H1 (cell line): ENCODE measurements around the gene ATXN7. TPM values are rescaled to one million over a fixed set of nuclear protein-coding genes. Genes with fewer than 3 reads are reported as not detected.

Experiments used
- CTCF ChIA-PET: fragments of 300-600 bp; sonication (Branson Sonifier 250); formaldehyde crosslinking; loops from one replicate; lab custom pipeline; 2021; ENCODE audit not compliant: partially characterized antibody; lab: Charles Lee
- POLR2A ChIA-PET: fragments of 300-600 bp; sonication (Branson Sonifier 250); formaldehyde crosslinking; loops from one replicate; lab custom pipeline; 2021; ENCODE audit warnings: inconsistent platforms; ENCODE audit not compliant: partially characterized antibody; lab: Charles Lee
- DNase-seq, 2 experiments: peaks; one replicate each; pipeline versions ENCODE4 v3.0.0 to v3.0.0-alpha.2; 2010 to 2022; ENCODE audit warnings: low spot score in 2 of 2, low read depth in 1 of 2, mixed read lengths in 1 of 2
- FAIRE-seq: peaks from 2 replicates; lab custom pipeline; 2011; peaks lifted over from hg19 to GRCh38; lab: Jason Lieb, UNC
- H2AFZ ChIP-seq: 2 replicates; pipeline ENCODE4 v1.8.1; 2012; ENCODE audit warnings: low read length, inconsistent platforms
- H2AK5ac ChIP-seq: 2 replicates; pipeline ENCODE4 v1.6.1; 2013; ENCODE audit warnings: low read depth, low read length
- H2BK120ac ChIP-seq: replicated peaks from 2 replicates; pipeline ENCODE3; 2013; ENCODE audit warnings: low read depth, low read length, inconsistent platforms
- H2BK12ac ChIP-seq: 2 replicates; pipeline ENCODE4 v1.6.1; 2013; ENCODE audit warnings: low read depth, low read length
- H2BK15ac ChIP-seq: 2 replicates; pipeline ENCODE4 v1.6.1; 2013; ENCODE audit warnings: low read length
- H2BK20ac ChIP-seq: 2 replicates; pipeline ENCODE4 v1.6.1; 2013; ENCODE audit warnings: low read length
- H2BK5ac ChIP-seq: 2 replicates; pipeline ENCODE4 v1.6.1; 2013; ENCODE audit warnings: low read depth, low read length
- H3K14ac ChIP-seq: 2 replicates; pipeline ENCODE4 v1.6.1; 2013; ENCODE audit warnings: inconsistent platforms; ENCODE audit not compliant: insufficient read length
- H3K18ac ChIP-seq: 2 replicates; pipeline ENCODE4 v1.6.1; 2013; ENCODE audit warnings: low read length; ENCODE audit errors: extremely low read depth
- H3K23ac ChIP-seq: 2 replicates; pipeline ENCODE4 v1.6.1; 2013; ENCODE audit warnings: inconsistent platforms; ENCODE audit not compliant: insufficient read length
- H3K23me2 ChIP-seq: 2 replicates; pipeline ENCODE4 v1.6.1; 2013; ENCODE audit warnings: low read depth, low read length
- H3K27ac ChIP-seq: 2 replicates; pipeline ENCODE4 v1.6.1; 2011; ENCODE audit warnings: low read depth, low read length, inconsistent platforms
- H3K27me3 ChIP-seq, 4 experiments: replicated peaks in 1 of 4; 1 replicate in 1 of 4; 2 replicates in 3 of 4; pipeline versions ENCODE4 v1.6.1 to v1.8.1; 2011 to 2013; ENCODE audit warnings: low read length in 3 of 4, mild to moderate bottlenecking in 3 of 4, inconsistent platforms in 2 of 4, mixed read lengths in 2 of 4, moderate library complexity in 1 of 4; ENCODE audit not compliant: control insufficient read depth in 3 of 4, insufficient read depth in 3 of 4; ENCODE audit errors: extremely low read depth in 1 of 4
- H3K36me3 ChIP-seq, 4 experiments: 2 replicates each; pipeline versions ENCODE4 v1.6.1 to v1.8.1; 2011 to 2013; ENCODE audit warnings: mild to moderate bottlenecking in 4 of 4, low read length in 3 of 4, moderate library complexity in 2 of 4, control low read depth in 1 of 4, inconsistent platforms in 1 of 4; ENCODE audit not compliant: insufficient read depth in 4 of 4, control insufficient read depth in 2 of 4
- H3K4ac ChIP-seq: replicated peaks from 2 replicates; pipeline ENCODE3; 2013; ENCODE audit warnings: low read length, low read depth, mixed read lengths, inconsistent platforms; ENCODE audit not compliant: insufficient read length
- H3K4me1 ChIP-seq, 4 experiments: replicated peaks in 1 of 4; 1 replicate in 1 of 4; 2 replicates in 3 of 4; pipeline versions ENCODE4 v1.6.1 to v1.8.1; 2011 to 2013; ENCODE audit warnings: low read length in 3 of 4, inconsistent platforms in 2 of 4, mixed read lengths in 1 of 4; ENCODE audit not compliant: insufficient read depth in 4 of 4, control insufficient read depth in 3 of 4
- H3K4me2 ChIP-seq, 2 experiments: 2 replicates each; pipeline versions ENCODE4 v1.6.1 to v1.8.1; 2011 to 2013; ENCODE audit warnings: low read depth in 2 of 2, low read length in 2 of 2, control low read depth in 1 of 2, inconsistent platforms in 1 of 2, mild to moderate bottlenecking in 1 of 2; ENCODE audit not compliant: insufficient read depth in 1 of 2
- H3K4me3 ChIP-seq, 4 experiments: fragments of 200-600, 300-600 bp in 1 of 4; sonication (generic), shearing (Covaris generic), sonication (Bioruptor Twin) in 1 of 4; 2 replicates each; pipeline versions ENCODE4 v1.5.1 to v1.8.1; 2011 to 2016; ENCODE audit warnings: low read length in 4 of 4, low read depth in 3 of 4, control low read depth in 2 of 4, inconsistent platforms in 2 of 4, mild to moderate bottlenecking in 2 of 4, mixed read lengths in 1 of 4, moderate library complexity in 1 of 4; ENCODE audit not compliant: insufficient read depth in 2 of 4; ENCODE audit errors: extremely low read depth in 1 of 4
- H3K56ac ChIP-seq: replicated peaks from 2 replicates; pipeline ENCODE3; 2013; ENCODE audit warnings: low read depth, mild to moderate bottlenecking, mixed read lengths, low read length, inconsistent platforms; ENCODE audit not compliant: insufficient read length
- H3K79me1 ChIP-seq: 2 replicates; pipeline ENCODE4 v1.6.1; 2013; ENCODE audit warnings: low read depth, low read length, control low read depth
- H3K79me2 ChIP-seq, 2 experiments: 2 replicates each; pipeline versions ENCODE4 v1.6.1 to v1.8.1; 2012 to 2013; ENCODE audit warnings: low read length in 2 of 2, mild to moderate bottlenecking in 2 of 2, inconsistent platforms in 1 of 2; ENCODE audit not compliant: insufficient read depth in 2 of 2, control insufficient read depth in 1 of 2
- H3K9ac ChIP-seq, 4 experiments: replicated peaks in 1 of 4; 1 replicate in 1 of 4; 2 replicates in 3 of 4; pipeline versions ENCODE4 v1.6.1 to v1.8.1; 2011 to 2013; ENCODE audit warnings: low read depth in 3 of 4, low read length in 3 of 4, control low read depth in 2 of 4, mild to moderate bottlenecking in 2 of 4, moderate library complexity in 2 of 4, inconsistent platforms in 1 of 4; ENCODE audit errors: extremely low read depth in 1 of 4
- H3K9me3 ChIP-seq, 2 experiments: 2 replicates each; pipeline versions ENCODE4 v1.6.1 to v1.8.1; 2012 to 2013; ENCODE audit warnings: mild to moderate bottlenecking in 2 of 2, moderate library complexity in 2 of 2, control low read depth in 1 of 2, inconsistent platforms in 1 of 2, low read depth in 1 of 2, low read length in 1 of 2, mixed read lengths in 1 of 2; ENCODE audit not compliant: insufficient read depth in 2 of 2
- H4K20me1 ChIP-seq, 2 experiments: replicated peaks in 1 of 2; 2 replicates each; pipeline versions ENCODE3 to v1.8.1; 2011 to 2013; ENCODE audit warnings: inconsistent platforms in 2 of 2, low read length in 2 of 2, mild to moderate bottlenecking in 1 of 2; ENCODE audit not compliant: insufficient read depth in 2 of 2, control insufficient read depth in 1 of 2
- H4K5ac ChIP-seq: 2 replicates; pipeline ENCODE4 v1.6.1; 2013; ENCODE audit warnings: low read length, low read depth, mixed read lengths, inconsistent platforms; ENCODE audit not compliant: insufficient read length
- H4K8ac ChIP-seq: 2 replicates; pipeline ENCODE4 v1.8.0; 2013; ENCODE audit warnings: mild to moderate bottlenecking, moderate library complexity, low read length, inconsistent platforms; ENCODE audit not compliant: insufficient read depth; ENCODE audit errors: extremely low read depth
- H4K91ac ChIP-seq: replicated peaks from 2 replicates; pipeline ENCODE3; 2013; ENCODE audit warnings: low read length, mixed read lengths, inconsistent platforms; ENCODE audit not compliant: insufficient read length
- ASH2L ChIP-seq: fragments of 200-600, 300-600 bp; sonication (generic); IDR thresholded peaks from one replicate; pipeline ENCODE4 v1.7.1; 2017; ENCODE audit warnings: low read length
- CHD1 ChIP-seq: IDR thresholded peaks from 2 replicates; pipeline ENCODE4 v1.6.1; 2012; ENCODE audit warnings: low read depth, low read length, improper control_type of control experiment
- CTCF ChIP-seq, 3 experiments: IDR thresholded peaks; 1 replicate in 2 of 3; 2 replicates in 1 of 3; pipeline versions ENCODE4 v1.5.1 to v1.6.1; 2011; ENCODE audit warnings: low read length in 3 of 3, mild to moderate bottlenecking in 3 of 3, inconsistent platforms in 2 of 3, low read depth in 1 of 3, moderate library complexity in 1 of 3; ENCODE audit not compliant: insufficient read depth in 1 of 3; ENCODE audit errors: control extremely low read depth in 1 of 3
- KDM4A ChIP-seq: IDR thresholded peaks from one replicate; pipeline ENCODE4 v1.7.1; 2012; ENCODE audit warnings: low read depth, mild to moderate bottlenecking, moderate library complexity, low read length, inconsistent platforms; ENCODE audit not compliant: severe bottlenecking
- MAX ChIP-seq: IDR thresholded peaks from 2 replicates; pipeline ENCODE4 v1.6.1; 2012; ENCODE audit warnings: inconsistent platforms
- POLR2AphosphoS5 ChIP-seq: IDR thresholded peaks from 2 replicates; pipeline ENCODE4 v1.6.1; 2011; ENCODE audit warnings: low read depth, low read length
- SP4 ChIP-seq: IDR thresholded peaks from 2 replicates; pipeline ENCODE4 v1.6.1; 2012; ENCODE audit warnings: low read length, inconsistent platforms
- TEAD4 ChIP-seq: IDR thresholded peaks from 2 replicates; pipeline ENCODE4 v1.6.1; 2012; ENCODE audit warnings: low read depth, low read length, inconsistent platforms, mixed read lengths
- WGBS, 2 experiments: shearing (Covaris generic) in 1 of 2; methylation state at CpG; one replicate each; pipeline versions ENCODE4 v1.1.6 to v1.1.7; 2013 to 2015; ENCODE audit warnings: low lambda C conversion rate in 2 of 2, mixed read lengths in 2 of 2, inconsistent platforms in 1 of 2, low coverage in 1 of 2, missing lambda C conversion rate in 1 of 2; ENCODE audit not compliant: insufficient replicate concordance in 2 of 2, insufficient coverage in 1 of 2, insufficient read length in 1 of 2; ENCODE audit errors: extremely low coverage in 1 of 2, missing lambda C conversion rate in 1 of 2; 5-methylcytosine and 5-hydroxymethylcytosine counted together
- polyA plus RNA-seq, 7 experiments: library from polyadenylated mRNA; depleted of rRNA in 3 of 7; stranded (reverse) in 5 of 7; unstranded in 2 of 7; fragments of >200 nt in 5 of 7; fragments of 200-250 nt in 2 of 7; gene quantifications; 1 replicate in 5 of 7; 2 replicates in 1 of 7; 4 replicates in 1 of 7; pipeline versions ENCODE4 v1.2.1 to v1.2.3, GENCODE V29; 2011 to 2013; ENCODE audit warnings: missing spikeins in 2 of 7, mixed read lengths in 2 of 7
- total RNA-seq: library from RNA; stranded (reverse); fragmentation: NEBNext Ultra II Directional; extraction: Animal tissue kit (Norgen Biotek cat#: 25700); gene quantifications from 2 replicates; pipeline ENCODE4 v1.2.1, GENCODE V29; 2021

ATXN7 gene
- total and polyA plus RNA-seq, 2 of the 8 experiments (the other 6 are each of a cell fraction or from before 2014, with no cell fraction given): 15.5 to 16.8 TPM

GRCh38 chr3:63911873-63912767 is 48.5 kb downstream of the ATXN7 start, which contains the start of gene SCAANT1:
Gene SCAANT1 (minus strand): TSS chr3:63912383.
- peak within 1 kb of the TSS; percentile 80 to 100 for H3K4me2 ChIP-seq
- no peaks in the 10 kb centered on the region for H3K36me3 ChIP-seq
- no peak within 1 kb of the TSS for H2BK12ac ChIP-seq
- H3K4me3 ChIP-seq: peak within 1 kb of the TSS; percentile 72 to 79 (median 76)
- H2BK20ac ChIP-seq: no peak within 1 kb of the TSS
- no peak for FAIRE-seq
- H3K14ac ChIP-seq: no peak within 1 kb of the TSS
- H3K79me1 ChIP-seq: no peaks in the 10 kb centered on the region
- H2BK5ac ChIP-seq: no peak within 1 kb of the TSS; the same call in 1 of the 2 replicates
- no peak within 1 kb of the TSS for H2BK120ac ChIP-seq
- H3K27me3 ChIP-seq: no peaks in the 10 kb centered on the region
- H4K8ac ChIP-seq: peak within 1 kb of the TSS; percentile 38; the same call in 1 of the 2 replicates
- H4K20me1 ChIP-seq: peaks cover 0 to 1% of the 10 kb centered on the region in 2 experiments
- 0 out of 4 replicates have a peak, but pooled peaks cover 0 to 2% of the 10 kb centered on the region in 2 experiments for H3K79me2 ChIP-seq
- no peak within 1 kb of the TSS for H3K4ac ChIP-seq
- POLR2A ChIA-PET: interaction anchor here (0.8 to 1.8 kb wide), 12 partner anchors 9 to 62 kb away, joined by 3 to 5 read pairs (median 3); no protein-coding TSS in a partner anchor
- peaks cover 6% of the 10 kb centered on the region for H3K23me2 ChIP-seq
- peak within 1 kb of the TSS; percentile 40 to 90 (median 60); a peak in 6 of 7 replicates for H3K9ac ChIP-seq
- H2AK5ac ChIP-seq: no peak within 1 kb of the TSS
- no peak within 1 kb of the TSS for H4K91ac ChIP-seq
- no peak within 1 kb of the TSS for H3K56ac ChIP-seq
- H3K27ac ChIP-seq: no peak within 1 kb of the TSS; the same call in 1 of the 2 replicates
- H3K4me1 ChIP-seq: peaks cover 0 to 2% (median 0%) of the 10 kb centered on the region in 4 experiments; a peak in 3 of 7 replicates
- H3K9me3 ChIP-seq: no peaks in the 10 kb centered on the region
- DNase-seq: peak; percentile 60 to 86
- H4K5ac ChIP-seq: no peak within 1 kb of the TSS
- no peak within 1 kb of the TSS for H2BK15ac ChIP-seq
- CTCF ChIA-PET: interaction anchor here (0.9 kb wide), 1 partner anchor 31 kb away, joined by 3 read pairs; no protein-coding TSS in a partner anchor
- H3K23ac ChIP-seq: no peak within 1 kb of the TSS
- 0% methylated on average over 77 of the region's 115 CpGs; no CpG with 5 or more reads in 1 of the 2 experiments for WGBS, 2 experiments
- H3K18ac ChIP-seq: peak within 1 kb of the TSS; percentile 72
- H2AFZ ChIP-seq: 0 out of 2 replicates have a peak within 1 kb of the TSS, but pooled peaks have one; percentile 65
- TF ChIP-seq CHD1 (no peak), KDM4A (peak; percentile 93), SP4 (no peak), ASH2L (peak; percentile 78), POLR2AphosphoS5 (no peak), MAX (no peak), CTCF (IDR thresholded peaks at IDR 0.05; ENCODE audit: control extremely low read depth in 1 of 3, insufficient read depth in 1 of 3, low read depth in 1 of 3, low read length in 3 of 3) (no peak), TEAD4 (no peak)
